SK-N-SH (cell line): ENCODE data around the gene GATA3. TPM values are rescaled to one million over a fixed set of nuclear protein-coding genes. Genes with fewer than 3 reads are reported as not detected.

Experiments
- CTCF ChIA-PET: fragments of 300-600, 350-600 bp; formaldehyde crosslinking; extraction: SDS; loops from one replicate; lab custom pipeline; 2021; lab: Yijun Ruan, JAX
- POLR2A ChIA-PET: fragments of 350-600 bp; sonication (Branson Sonifier 250); formaldehyde crosslinking; extraction: SDS; loops from one replicate; lab custom pipeline; 2020; ENCODE audit warnings: antibody characterized with exemption, inconsistent platforms; lab: Yijun Ruan, JAX
- DNase-seq: peaks from one replicate; pipeline ENCODE4 v3.0.0; 2012
- H2AFZ ChIP-seq: fragments of 200-600 bp; sonication (generic); 2 replicates; pipeline ENCODE4 v1.8.1; 2016; ENCODE audit warnings: antibody characterized with exemption, mild to moderate bottlenecking, low read depth
- H3F3A ChIP-seq: fragments of 200-600 bp; sonication (generic); replicated peaks from 2 replicates; pipeline ENCODE3; 2016; ENCODE audit warnings: antibody characterized with exemption, mild to moderate bottlenecking; ENCODE audit not compliant: insufficient read depth
- H3K27ac ChIP-seq, 2 experiments: fragments of 200-500 bp in 1 of 2; fragments of 200-600 bp in 1 of 2; sonication (Bioruptor generic) in 1 of 2; sonication (generic), shearing (Covaris generic) in 1 of 2; 2 replicates each; pipeline versions ENCODE4 v1.5.1 to v1.6.1; 2014 to 2016; ENCODE audit warnings: low read depth in 2 of 2, inconsistent platforms in 1 of 2, low read length in 1 of 2, mild to moderate bottlenecking in 1 of 2, mixed read lengths in 1 of 2
- H3K27me3 ChIP-seq: fragments of 200-600 bp; sonication (generic), shearing (Covaris generic); 2 replicates; pipeline ENCODE4 v1.6.1; 2016; ENCODE audit warnings: mixed run types; ENCODE audit not compliant: insufficient read depth
- H3K36me3 ChIP-seq, 2 experiments: fragments of 200-500 bp in 1 of 2; fragments of 200-600 bp in 1 of 2; sonication (Bioruptor generic) in 1 of 2; sonication (generic) in 1 of 2; replicated peaks in 1 of 2; 2 replicates each; pipeline versions ENCODE3 to v1.5.1; 2014 to 2016; ENCODE audit warnings: low read length in 1 of 2, mild to moderate bottlenecking in 1 of 2; ENCODE audit not compliant: insufficient read depth in 2 of 2, control insufficient read depth in 1 of 2
- H3K4me1 ChIP-seq, 2 experiments: fragments of 200-500 bp in 1 of 2; fragments of 200-600 bp in 1 of 2; sonication (Bioruptor generic) in 1 of 2; sonication (generic), shearing (Covaris generic) in 1 of 2; 2 replicates each; pipeline versions ENCODE4 v1.5.1 to v1.6.1; 2014 to 2016; ENCODE audit warnings: low read depth in 1 of 2, low read length in 1 of 2, mixed run types in 1 of 2; ENCODE audit not compliant: insufficient read depth in 2 of 2, control insufficient read depth in 1 of 2
- H3K4me2 ChIP-seq: fragments of 200-600 bp; sonication (generic), shearing (Covaris generic); 2 replicates; pipeline ENCODE4 v1.6.1; 2017; ENCODE audit warnings: mixed run types
- H3K4me3 ChIP-seq, 2 experiments: fragments of 200-500 bp in 1 of 2; fragments of 200-600 bp in 1 of 2; sonication (Bioruptor generic) in 1 of 2; sonication (generic), shearing (Covaris generic) in 1 of 2; 2 replicates each; pipeline versions ENCODE4 v1.5.1 to v1.8.1; 2014 to 2016; ENCODE audit warnings: low read depth in 2 of 2, inconsistent platforms in 1 of 2, low read length in 1 of 2, mild to moderate bottlenecking in 1 of 2, mixed read lengths in 1 of 2, moderate library complexity in 1 of 2
- H3K79me2 ChIP-seq: fragments of 200-600 bp; sonication (generic); 2 replicates; pipeline ENCODE4 v1.8.1; 2017; ENCODE audit warnings: mild to moderate bottlenecking; ENCODE audit not compliant: insufficient read depth
- H3K9ac ChIP-seq: fragments of 200-600 bp; sonication (generic); 2 replicates; pipeline ENCODE4 v1.6.1; 2017; ENCODE audit warnings: mixed run types
- H3K9me2 ChIP-seq: fragments of 200-600 bp; sonication (generic); 2 replicates; pipeline ENCODE4 v1.6.1; 2017; ENCODE audit warnings: mixed run types
- H3K9me3 ChIP-seq: fragments of 200-600 bp; sonication (generic); 2 replicates; pipeline ENCODE4 v1.6.1; 2017; ENCODE audit warnings: mixed run types, mild to moderate bottlenecking, moderate library complexity
- H4K20me1 ChIP-seq: fragments of 200-600 bp; sonication (generic); 2 replicates; pipeline ENCODE4 v1.6.1; 2017; ENCODE audit warnings: mild to moderate bottlenecking, mixed run types; ENCODE audit not compliant: insufficient read depth
- CTCF ChIP-seq: fragments of 200-600 bp; sonication (generic); IDR thresholded peaks from 2 replicates; pipeline ENCODE4 v1.6.1; 2017; ENCODE audit warnings: antibody characterized with exemption, mild to moderate bottlenecking, moderate library complexity
- ELF1 ChIP-seq: IDR thresholded peaks from 2 replicates; pipeline ENCODE4 v1.4.0; 2012
- EP300 ChIP-seq, 2 experiments: IDR thresholded peaks; 2 replicates each; pipeline versions ENCODE4 v1.4.0 to v1.6.1; 2012; ENCODE audit warnings: borderline replicate concordance in 1 of 2, low read depth in 1 of 2, low read length in 1 of 2
- FOSL2 ChIP-seq: IDR thresholded peaks from 2 replicates; pipeline ENCODE4 v1.4.0; 2012; ENCODE audit warnings: low read depth, mild to moderate bottlenecking, moderate library complexity, borderline replicate concordance
- FOXJ3 ChIP-seq: sonication (generic); formaldehyde crosslinking; IDR thresholded peaks from 2 replicates; pipeline ENCODE4 v1.5.1; 2020; ENCODE audit warnings: mild to moderate bottlenecking, missing genetic modification reagents
- GABPA ChIP-seq: IDR thresholded peaks from 2 replicates; pipeline ENCODE4 v1.4.0; 2012; ENCODE audit warnings: low read depth, mild to moderate bottlenecking
- GATA2 ChIP-seq: sonication (generic); formaldehyde crosslinking; IDR thresholded peaks from 2 replicates; pipeline ENCODE4 v1.5.0; 2020; ENCODE audit warnings: mild to moderate bottlenecking, missing genetic modification reagents
- JUND ChIP-seq: IDR thresholded peaks from 2 replicates; pipeline ENCODE4 v1.4.0; 2012
- PBX3 ChIP-seq: IDR thresholded peaks from 2 replicates; pipeline ENCODE4; 2012
- POLR2AphosphoS5 ChIP-seq: IDR thresholded peaks from 2 replicates; pipeline ENCODE4 v1.6.1; 2012; ENCODE audit warnings: low read depth, low read length
- RAD21 ChIP-seq: IDR thresholded peaks from 2 replicates; pipeline ENCODE4 v1.6.1; 2012; ENCODE audit warnings: mild to moderate bottlenecking, low read length
- RFX5 ChIP-seq: IDR thresholded peaks from 2 replicates; pipeline ENCODE4 v1.6.1; 2012; ENCODE audit warnings: mild to moderate bottlenecking, improper control_type of control experiment, low read length
- RXRA ChIP-seq: IDR thresholded peaks from 2 replicates; pipeline ENCODE4 v1.4.0; 2012; ENCODE audit warnings: low read depth, mild to moderate bottlenecking, borderline replicate concordance
- TAF1 ChIP-seq: IDR thresholded peaks from 2 replicates; pipeline ENCODE4 v1.6.1; 2012; ENCODE audit warnings: low read depth, mild to moderate bottlenecking, low read length, moderate library complexity, borderline replicate concordance
- TCF12 ChIP-seq: IDR thresholded peaks from 2 replicates; pipeline ENCODE4 v1.4.0; 2012
- TEAD4 ChIP-seq: IDR thresholded peaks from 2 replicates; pipeline ENCODE4 v1.4.0; 2012; ENCODE audit warnings: mild to moderate bottlenecking, borderline replicate concordance; ENCODE audit not compliant: insufficient read depth
- USF1 ChIP-seq: IDR thresholded peaks from 2 replicates; pipeline ENCODE4 v1.4.0; 2012; ENCODE audit warnings: low read depth, borderline replicate concordance
- USF2 ChIP-seq: fragments of 150-350 bp; IDR thresholded peaks from 2 replicates; pipeline ENCODE4 v1.6.1; 2017; ENCODE audit warnings: antibody characterized with exemption, low read length, low read depth, borderline replicate concordance
- YY1 ChIP-seq: IDR thresholded peaks from 2 replicates; pipeline ENCODE4 v1.4.0; 2012; ENCODE audit warnings: low read depth, mild to moderate bottlenecking
- WGBS: methylation state at CpG from one replicate; pipeline ENCODE4 v1.1.6; 2017; ENCODE audit warnings: low lambda C conversion rate; 5-methylcytosine and 5-hydroxymethylcytosine counted together
- polyA plus RNA-seq, 3 experiments: library from polyadenylated mRNA; depleted of rRNA; stranded (reverse); fragments of >200 nt; gene quantifications; 2 replicates each; pipeline ENCODE4 v1.2.3, GENCODE V29; 2012
- TF ChIP-seq, protein P1 (sequence below): fragments of 150-350 bp; IDR thresholded peaks from 2 replicates; pipeline ENCODE4 v1.6.1; 2016; ENCODE audit warnings: mild to moderate bottlenecking, low read depth, low read length
- TF ChIP-seq, protein P2 (sequence below): IDR thresholded peaks from 2 replicates; pipeline ENCODE4 v1.4.0; 2012; ENCODE audit warnings: low read depth, borderline replicate concordance

GATA3 gene
- polyA plus RNA-seq, 1 of the 3 experiments (the other 2 are of a cell fraction): 14.3 TPM

DNA sequence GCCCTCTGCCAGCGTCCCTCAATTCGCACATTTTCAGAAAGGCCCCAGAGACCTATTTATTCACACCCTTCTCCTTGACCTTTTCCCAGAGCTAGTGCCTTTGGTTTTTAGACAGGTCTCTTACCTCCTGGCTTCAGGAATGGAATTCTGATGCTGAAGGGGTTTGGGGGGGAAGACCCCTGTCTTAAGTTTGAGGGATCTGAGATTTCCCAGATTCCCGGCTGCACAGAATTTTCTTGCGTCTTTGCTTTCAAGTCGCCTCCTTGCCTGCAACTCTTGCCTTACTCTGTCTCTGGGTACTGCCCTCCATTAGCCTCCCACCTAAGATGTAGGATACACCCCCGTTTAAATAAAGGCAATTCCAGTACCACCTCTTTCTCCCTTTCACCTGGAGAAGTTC lies 1.9 kb downstream of the GATA3 start:
- H3K9ac ChIP-seq: peak overlapping the region; percentile 96
- peaks cover 6 to 32% of the 10 kb centered on the region in 2 experiments; a peak in 3 of 4 replicates for H3K4me1 ChIP-seq
- peak overlapping the region; percentile 96 to 98 for H3K27ac ChIP-seq
- H3K4me3 ChIP-seq: peak overlapping the region; percentile 86 to 92
- no peaks in the 10 kb centered on the region for H3K27me3 ChIP-seq
- no peak for DNase-seq
- H3K9me2 ChIP-seq: no peaks in the 10 kb centered on the region
- H3K9me3 ChIP-seq: no peaks in the 10 kb centered on the region
- ChIA-PET CTCF (interaction anchor here (0.7 to 1.5 kb wide), 3 partner anchors 242 to 1246 kb away, joined by 3 to 4 read pairs (median 4); no protein-coding TSS in a partner anchor), POLR2A (interaction anchor here (1.0 kb wide), 1 partner anchor 60 kb away, joined by 3 read pairs; no protein-coding TSS in a partner anchor)
- H2AFZ ChIP-seq: no peak overlapping the region
- H3K36me3 ChIP-seq: peaks cover 42 to 47% of the 10 kb centered on the region in 2 experiments
- H3F3A ChIP-seq: peaks cover 39% of the 10 kb centered on the region
- H3K79me2 ChIP-seq: peaks cover 92% of the 10 kb centered on the region
- 11% methylated on average over 6 of the region's 6 CpGs for WGBS
- peak overlapping the region; percentile 98 for H3K4me2 ChIP-seq
- H4K20me1 ChIP-seq: peaks cover 53% of the 10 kb centered on the region
- TF ChIP-seq GATA2 (CRISPR knock-in tag) (no peak), EP300 (IDR thresholded peaks at IDR 0.05; ENCODE audit: borderline replicate concordance in 1 of 2, low read depth in 1 of 2, low read length in 1 of 2) (no peak), TEAD4 (no peak), PBX3 (no peak), RXRA (no peak), CTCF (no peak), FOXJ3 (CRISPR knock-in tag) (no peak), RFX5 (no peak)

DNA sequence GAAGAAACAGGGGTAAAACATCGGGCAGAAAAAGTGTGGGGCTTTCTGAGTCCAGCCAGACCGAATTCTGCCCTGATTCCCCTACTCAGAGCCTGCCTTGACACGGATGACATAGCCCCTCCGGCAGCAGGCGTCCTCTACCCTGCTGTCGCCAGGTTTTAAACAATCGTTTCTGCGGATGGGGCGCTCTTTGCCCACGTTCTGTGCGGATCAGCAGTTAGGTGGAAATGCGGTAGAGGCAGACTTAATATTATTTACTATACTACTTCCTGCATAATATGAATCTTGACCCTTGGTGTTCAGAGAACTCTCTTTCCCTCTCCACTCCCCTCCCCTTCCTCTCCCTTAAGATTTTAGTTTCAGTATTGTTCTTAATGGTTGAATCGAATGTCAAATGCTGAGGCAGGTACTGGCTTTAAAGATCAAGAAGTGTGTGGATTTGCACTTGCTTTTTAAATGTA lies 2.4 kb downstream of the GATA3 start:
- H3K4me2 ChIP-seq: peak overlapping the region; percentile 98
- POLR2A ChIA-PET: interaction anchor here (1.0 to 5.3 kb wide), 2 partner anchors 10 to 60 kb away, joined by 3 to 31 read pairs; no protein-coding TSS in a partner anchor
- no peak for TF ChIP-seq YY1
- no peak for TF ChIP-seq GABPA
- TF ChIP-seq TCF12: no peak
- no peak for TF ChIP-seq GATA2 (CRISPR knock-in tag)
- no peak for TF ChIP-seq FOSL2
- peak; percentile 47 for TF ChIP-seq RAD21
- no peak for TF ChIP-seq JUND
- TF ChIP-seq, protein P1, sequence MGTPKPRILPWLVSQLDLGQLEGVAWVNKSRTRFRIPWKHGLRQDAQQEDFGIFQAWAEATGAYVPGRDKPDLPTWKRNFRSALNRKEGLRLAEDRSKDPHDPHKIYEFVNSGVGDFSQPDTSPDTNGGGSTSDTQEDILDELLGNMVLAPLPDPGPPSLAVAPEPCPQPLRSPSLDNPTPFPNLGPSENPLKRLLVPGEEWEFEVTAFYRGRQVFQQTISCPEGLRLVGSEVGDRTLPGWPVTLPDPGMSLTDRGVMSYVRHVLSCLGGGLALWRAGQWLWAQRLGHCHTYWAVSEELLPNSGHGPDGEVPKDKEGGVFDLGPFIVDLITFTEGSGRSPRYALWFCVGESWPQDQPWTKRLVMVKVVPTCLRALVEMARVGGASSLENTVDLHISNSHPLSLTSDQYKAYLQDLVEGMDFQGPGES: no peak
- no peak for TF ChIP-seq POLR2AphosphoS5
- TF ChIP-seq, protein P2, sequence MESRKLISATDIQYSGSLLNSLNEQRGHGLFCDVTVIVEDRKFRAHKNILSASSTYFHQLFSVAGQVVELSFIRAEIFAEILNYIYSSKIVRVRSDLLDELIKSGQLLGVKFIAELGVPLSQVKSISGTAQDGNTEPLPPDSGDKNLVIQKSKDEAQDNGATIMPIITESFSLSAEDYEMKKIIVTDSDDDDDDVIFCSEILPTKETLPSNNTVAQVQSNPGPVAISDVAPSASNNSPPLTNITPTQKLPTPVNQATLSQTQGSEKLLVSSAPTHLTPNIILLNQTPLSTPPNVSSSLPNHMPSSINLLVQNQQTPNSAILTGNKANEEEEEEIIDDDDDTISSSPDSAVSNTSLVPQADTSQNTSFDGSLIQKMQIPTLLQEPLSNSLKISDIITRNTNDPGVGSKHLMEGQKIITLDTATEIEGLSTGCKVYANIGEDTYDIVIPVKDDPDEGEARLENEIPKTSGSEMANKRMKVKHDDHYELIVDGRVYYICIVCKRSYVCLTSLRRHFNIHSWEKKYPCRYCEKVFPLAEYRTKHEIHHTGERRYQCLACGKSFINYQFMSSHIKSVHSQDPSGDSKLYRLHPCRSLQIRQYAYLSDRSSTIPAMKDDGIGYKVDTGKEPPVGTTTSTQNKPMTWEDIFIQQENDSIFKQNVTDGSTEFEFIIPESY: no peak
- no peak for TF ChIP-seq TAF1
- no peak for TF ChIP-seq USF1
- TF ChIP-seq USF2: no peak
- TF ChIP-seq ELF1: no peak

More for the DNA sequence above, 2.4 kb downstream of the GATA3 start:
- Histone ChIP-seq H3K9me2 (no peaks in the 10 kb centered on the region), H3K36me3 (peaks cover 44 to 49% of the 10 kb centered on the region in 2 experiments), H3K27ac (peak overlapping the region; percentile 96 to 98), H3K9ac (peak overlapping the region; percentile 96), H4K20me1 (peaks cover 53% of the 10 kb centered on the region), H2AFZ (no peak overlapping the region), H3K4me3 (peak overlapping the region; percentile 86 to 92), H3K79me2 (peaks cover 92% of the 10 kb centered on the region), H3K27me3 (no peaks in the 10 kb centered on the region), H3F3A (peaks cover 39% of the 10 kb centered on the region), H3K9me3 (no peaks in the 10 kb centered on the region), H3K4me1 (peaks cover 11 to 38% of the 10 kb centered on the region in 2 experiments)
- DNase-seq: no peak
- CTCF ChIA-PET: interaction anchor here (0.7 to 1.5 kb wide), 3 partner anchors 241 to 1246 kb away, joined by 3 to 4 read pairs (median 4); no protein-coding TSS in a partner anchor
- WGBS: 5% methylated on average over 13 of the region's 13 CpGs
